DMS 273 (cell line): ENCODE data around the gene PAXX.

Experiments used
- DNase-seq: peaks from one replicate; lab custom pipeline; 2025; ENCODE audit not compliant: unreplicated experiment; lab: John Stamatoyannopoulos, UW

PAXX gene

GRCh38 chr9:137000177-137000930 lies 8.1 kb downstream of the PAXX start:
- DNase-seq: no peak

- DNase-seq: no peak
These were observed 9.8 kb downstream of the PAXX start for GRCh38 chr9:137001857-137002645.

- DNase-seq: no peak
These were observed 10.4 kb downstream of the PAXX start for GRCh38 chr9:137002646-137003041.

- peak; percentile 32 for DNase-seq
These were observed 12.1 kb downstream of the PAXX start for GRCh38 chr9:137004285-137004684.

GRCh38 chr9:137006116-137007003 lies 14.1 kb downstream of the PAXX start:
- no peak for DNase-seq

- DNase-seq: peak; percentile 85
These were observed 15.0 kb downstream of the PAXX start for GRCh38 chr9:137007108-137007815.

- no peak for DNase-seq
These were observed 15.6 kb downstream of the PAXX start for GRCh38 chr9:137007816-137008270.

GRCh38 chr9:137008312-137008711 lies 16.1 kb downstream of the PAXX start:
- DNase-seq: no peak

GRCh38 chr9:137009217-137009616 lies 17.0 kb downstream of the PAXX start:
- no peak for DNase-seq

GRCh38 chr9:137009938-137010732 lies 17.9 kb downstream of the PAXX start:
- DNase-seq: no peak

GRCh38 chr9:137011156-137011555 lies 18.9 kb downstream of the PAXX start:
- DNase-seq: no peak

- DNase-seq: no peak
These were observed 19.9 kb downstream of the PAXX start for GRCh38 chr9:137011907-137012675.

GRCh38 chr9:137012694-137013570 lies 20.7 kb downstream of the PAXX start:
- DNase-seq: no peak

- DNase-seq: no peak
These were observed 21.3 kb downstream of the PAXX start for GRCh38 chr9:137013571-137013940.

GRCh38 chr9:137014166-137014565 lies 21.9 kb downstream of the PAXX start:
- no peak for DNase-seq

GRCh38 chr9:137014776-137015539 lies 22.7 kb downstream of the PAXX start:
- no peak for DNase-seq

GRCh38 chr9:137015540-137015930 lies 23.3 kb downstream of the PAXX start:
- DNase-seq: no peak
